ENCODE data around the gene SMYD1. TPM values are rescaled to one million over a fixed set of nuclear protein-coding genes. Genes with fewer than 3 reads are reported as not detected.

Gene SMYD1
- total and polyA plus RNA-seq, 2 donors (not counting 3 experiments of a cell fraction or from before 2014, with no cell fraction given), result not detected

DNA sequence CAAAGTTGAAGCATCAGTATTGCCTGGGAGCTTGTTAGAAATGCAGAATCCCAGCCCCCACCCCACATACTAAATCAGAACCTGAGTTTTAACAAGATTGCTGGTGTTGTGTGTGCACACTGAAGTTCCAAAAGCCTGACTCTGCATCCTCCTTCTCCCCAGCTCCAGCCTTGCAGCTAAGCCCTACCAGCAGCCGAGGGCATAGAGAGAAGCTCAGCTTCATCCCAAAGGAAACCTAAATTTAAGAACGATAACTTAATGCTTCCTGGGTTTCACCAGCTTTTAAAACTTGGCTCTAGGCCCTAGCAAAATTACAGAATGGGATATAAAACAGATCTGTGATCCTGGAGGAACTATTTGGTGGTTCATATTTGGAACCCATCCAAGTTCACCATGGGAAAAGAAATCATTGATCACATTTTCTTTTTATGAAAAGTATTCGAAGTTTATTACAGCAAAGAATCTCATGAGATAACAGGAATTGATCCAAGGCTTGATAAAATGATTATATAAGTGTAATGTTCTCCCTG, 11.1 kb downstream of the SMYD1 start:
- intact Hi-C loops (cut with micrococcal nuclease), result loop anchor here (1.0 kb wide), 1 partner anchor 7 kb away; no protein-coding TSS in a partner anchor
- TF ChIP-seq POLR2A (IDR thresholded peaks at IDR 0.05; ENCODE audit: low read depth, low read length) (no peak), MYC (IDR thresholded peaks at IDR 0.05; ENCODE audit: low read depth, low read length) (no peak), EZH2 (IDR thresholded peaks at IDR 0.05; ENCODE audit: borderline replicate concordance, low read depth, low read length, severe bottlenecking) (no peak), FOS (IDR thresholded peaks at IDR 0.05; ENCODE audit: borderline replicate concordance, insufficient read depth, low read length) (no peak), GATA2 (IDR thresholded peaks at IDR 0.05; ENCODE audit: insufficient read depth, insufficient read length, low read depth, low read length) (no peak), JUN (IDR thresholded peaks at IDR 0.05; ENCODE audit: borderline replicate concordance, insufficient read depth, insufficient read length, low read depth) (no peak), POLR2AphosphoS5 (IDR thresholded peaks at IDR 0.05; ENCODE audit: insufficient read depth, low read depth, low read length) (no peak)
- TF ChIP-seq, protein P1, sequence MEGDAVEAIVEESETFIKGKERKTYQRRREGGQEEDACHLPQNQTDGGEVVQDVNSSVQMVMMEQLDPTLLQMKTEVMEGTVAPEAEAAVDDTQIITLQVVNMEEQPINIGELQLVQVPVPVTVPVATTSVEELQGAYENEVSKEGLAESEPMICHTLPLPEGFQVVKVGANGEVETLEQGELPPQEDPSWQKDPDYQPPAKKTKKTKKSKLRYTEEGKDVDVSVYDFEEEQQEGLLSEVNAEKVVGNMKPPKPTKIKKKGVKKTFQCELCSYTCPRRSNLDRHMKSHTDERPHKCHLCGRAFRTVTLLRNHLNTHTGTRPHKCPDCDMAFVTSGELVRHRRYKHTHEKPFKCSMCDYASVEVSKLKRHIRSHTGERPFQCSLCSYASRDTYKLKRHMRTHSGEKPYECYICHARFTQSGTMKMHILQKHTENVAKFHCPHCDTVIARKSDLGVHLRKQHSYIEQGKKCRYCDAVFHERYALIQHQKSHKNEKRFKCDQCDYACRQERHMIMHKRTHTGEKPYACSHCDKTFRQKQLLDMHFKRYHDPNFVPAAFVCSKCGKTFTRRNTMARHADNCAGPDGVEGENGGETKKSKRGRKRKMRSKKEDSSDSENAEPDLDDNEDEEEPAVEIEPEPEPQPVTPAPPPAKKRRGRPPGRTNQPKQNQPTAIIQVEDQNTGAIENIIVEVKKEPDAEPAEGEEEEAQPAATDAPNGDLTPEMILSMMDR (IDR thresholded peaks at IDR 0.05; ENCODE audit: extremely low read depth in 1 of 2, insufficient read depth in 1 of 2, low read depth in 1 of 2, low read length in 2 of 2), result no peak
- TF ChIP-seq, protein P2, sequence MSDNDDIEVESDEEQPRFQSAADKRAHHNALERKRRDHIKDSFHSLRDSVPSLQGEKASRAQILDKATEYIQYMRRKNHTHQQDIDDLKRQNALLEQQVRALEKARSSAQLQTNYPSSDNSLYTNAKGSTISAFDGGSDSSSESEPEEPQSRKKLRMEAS (IDR thresholded peaks at IDR 0.05; ENCODE audit: insufficient read depth, insufficient read length), result no peak
- Histone ChIP-seq H3K36me3 (ENCODE audit: control insufficient read depth in 2 of 2, extremely low read depth in 1 of 2, insufficient read depth in 2 of 2, low read length in 2 of 2) (no peaks in the 10 kb centered on the region), H3K4me2 (ENCODE audit: insufficient read depth, low read length) (no peak overlapping the region), H3K79me2 (ENCODE audit: control insufficient read depth, insufficient read depth, low read length) (no peaks in the 10 kb centered on the region), H3K27me3 (ENCODE audit: control insufficient read depth in 2 of 2, insufficient read depth in 2 of 2, low read length in 2 of 2) (no peaks in the 10 kb centered on the region), H3K9me1 (replicated peaks; ENCODE audit: control insufficient read depth, extremely low read depth, insufficient read depth, low read length) (no peaks in the 10 kb centered on the region), H3K4me1 (ENCODE audit: control insufficient read depth, extremely low read depth, insufficient read depth, low read length) (no peaks in the 10 kb centered on the region), H2AFZ (ENCODE audit: low read depth, low read length) (no peak overlapping the region), H4K20me1 (replicated peaks; ENCODE audit: control insufficient read depth, extremely low read depth, insufficient read depth, low read length) (no peaks in the 10 kb centered on the region), H3K4me3 (replicated peaks in 1 of 3; ENCODE audit: insufficient read depth in 1 of 3, low read depth in 1 of 3, low read length in 3 of 3) (no peak overlapping the region), H3K9me3 (replicated peaks; ENCODE audit: control insufficient read depth, insufficient read depth, low read length) (no peaks in the 10 kb centered on the region), H3K9ac (replicated peaks; ENCODE audit: extremely low read depth, insufficient read depth, low read length) (no peak overlapping the region), H3K27ac (ENCODE audit: insufficient read depth, low read depth, low read length) (no peak overlapping the region)
- dilution Hi-C loops (cut with MboI; ENCODE audit: extremely low pct_ligation_motif_present, low sequenced_read_pairs), result no loop called here
- no TSS peak for BruUV-seq (replicated peaks)
- DNase-seq (ENCODE audit: low read depth, low spot score), result no peak
- ChIA-PET POLR2A (no interaction called here), CTCF (interaction anchor here (0.9 to 1.9 kb wide), 2 partner anchors 12 to 18 kb away, joined by 3 to 5 read pairs; no protein-coding TSS in a partner anchor)
- FAIRE-seq, result no peak
